Measurements from ENCODE around the gene ROR1.

DNA sequence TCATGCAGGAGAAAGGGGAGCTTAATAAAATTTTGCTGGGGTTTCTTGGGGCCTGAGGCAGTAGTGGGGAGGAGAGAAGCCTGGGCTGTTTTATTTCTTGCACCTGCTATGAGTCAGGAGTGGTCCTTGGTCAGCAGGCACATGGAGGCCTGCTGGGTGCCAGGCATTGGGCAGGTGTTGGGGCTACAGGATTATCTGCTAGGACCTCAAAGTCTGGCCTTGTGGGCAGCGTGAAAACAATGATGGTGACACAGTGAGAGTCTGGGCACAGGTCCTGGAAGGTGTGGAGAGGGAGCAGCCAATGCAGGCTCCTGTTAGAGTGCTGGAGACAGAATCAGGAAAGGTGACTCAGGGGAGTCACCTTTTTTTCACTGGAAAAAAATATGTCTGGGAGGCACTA is 17.2 kb downstream of the ROR1 start:
- no peak for TF ChIP-seq TCF7L2 (IDR thresholded peaks at IDR 0.05; ENCODE audit: borderline replicate concordance, extremely low read depth, insufficient read depth, insufficient read length)
- TF ChIP-seq, protein P1, sequence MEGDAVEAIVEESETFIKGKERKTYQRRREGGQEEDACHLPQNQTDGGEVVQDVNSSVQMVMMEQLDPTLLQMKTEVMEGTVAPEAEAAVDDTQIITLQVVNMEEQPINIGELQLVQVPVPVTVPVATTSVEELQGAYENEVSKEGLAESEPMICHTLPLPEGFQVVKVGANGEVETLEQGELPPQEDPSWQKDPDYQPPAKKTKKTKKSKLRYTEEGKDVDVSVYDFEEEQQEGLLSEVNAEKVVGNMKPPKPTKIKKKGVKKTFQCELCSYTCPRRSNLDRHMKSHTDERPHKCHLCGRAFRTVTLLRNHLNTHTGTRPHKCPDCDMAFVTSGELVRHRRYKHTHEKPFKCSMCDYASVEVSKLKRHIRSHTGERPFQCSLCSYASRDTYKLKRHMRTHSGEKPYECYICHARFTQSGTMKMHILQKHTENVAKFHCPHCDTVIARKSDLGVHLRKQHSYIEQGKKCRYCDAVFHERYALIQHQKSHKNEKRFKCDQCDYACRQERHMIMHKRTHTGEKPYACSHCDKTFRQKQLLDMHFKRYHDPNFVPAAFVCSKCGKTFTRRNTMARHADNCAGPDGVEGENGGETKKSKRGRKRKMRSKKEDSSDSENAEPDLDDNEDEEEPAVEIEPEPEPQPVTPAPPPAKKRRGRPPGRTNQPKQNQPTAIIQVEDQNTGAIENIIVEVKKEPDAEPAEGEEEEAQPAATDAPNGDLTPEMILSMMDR (IDR thresholded peaks at IDR 0.05 in 2 of 3, conservative IDR thresholded peaks at IDR 0.05 in 1 of 3; ENCODE audit: borderline replicate concordance in 1 of 3, insufficient read depth in 1 of 3, low read depth in 2 of 3, low read length in 2 of 3), result no peak
- no peak for TF ChIP-seq EZH2phosphoT487 (IDR thresholded peaks at IDR 0.05; ENCODE audit: borderline replicate concordance)
- TF ChIP-seq, protein P2, sequence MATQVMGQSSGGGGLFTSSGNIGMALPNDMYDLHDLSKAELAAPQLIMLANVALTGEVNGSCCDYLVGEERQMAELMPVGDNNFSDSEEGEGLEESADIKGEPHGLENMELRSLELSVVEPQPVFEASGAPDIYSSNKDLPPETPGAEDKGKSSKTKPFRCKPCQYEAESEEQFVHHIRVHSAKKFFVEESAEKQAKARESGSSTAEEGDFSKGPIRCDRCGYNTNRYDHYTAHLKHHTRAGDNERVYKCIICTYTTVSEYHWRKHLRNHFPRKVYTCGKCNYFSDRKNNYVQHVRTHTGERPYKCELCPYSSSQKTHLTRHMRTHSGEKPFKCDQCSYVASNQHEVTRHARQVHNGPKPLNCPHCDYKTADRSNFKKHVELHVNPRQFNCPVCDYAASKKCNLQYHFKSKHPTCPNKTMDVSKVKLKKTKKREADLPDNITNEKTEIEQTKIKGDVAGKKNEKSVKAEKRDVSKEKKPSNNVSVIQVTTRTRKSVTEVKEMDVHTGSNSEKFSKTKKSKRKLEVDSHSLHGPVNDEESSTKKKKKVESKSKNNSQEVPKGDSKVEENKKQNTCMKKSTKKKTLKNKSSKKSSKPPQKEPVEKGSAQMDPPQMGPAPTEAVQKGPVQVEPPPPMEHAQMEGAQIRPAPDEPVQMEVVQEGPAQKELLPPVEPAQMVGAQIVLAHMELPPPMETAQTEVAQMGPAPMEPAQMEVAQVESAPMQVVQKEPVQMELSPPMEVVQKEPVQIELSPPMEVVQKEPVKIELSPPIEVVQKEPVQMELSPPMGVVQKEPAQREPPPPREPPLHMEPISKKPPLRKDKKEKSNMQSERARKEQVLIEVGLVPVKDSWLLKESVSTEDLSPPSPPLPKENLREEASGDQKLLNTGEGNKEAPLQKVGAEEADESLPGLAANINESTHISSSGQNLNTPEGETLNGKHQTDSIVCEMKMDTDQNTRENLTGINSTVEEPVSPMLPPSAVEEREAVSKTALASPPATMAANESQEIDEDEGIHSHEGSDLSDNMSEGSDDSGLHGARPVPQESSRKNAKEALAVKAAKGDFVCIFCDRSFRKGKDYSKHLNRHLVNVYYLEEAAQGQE (IDR thresholded peaks at IDR 0.05; ENCODE audit: low read depth), result no peak
- no peak for TF ChIP-seq POLR2A (IDR thresholded peaks at IDR 0.05; ENCODE audit: borderline replicate concordance, extremely low read depth, insufficient read depth, insufficient read length)
- no peak for TF ChIP-seq POLR2AphosphoS5 (IDR thresholded peaks at IDR 0.05; ENCODE audit: low read depth, low read length)
- no peak for TF ChIP-seq YY1 (IDR thresholded peaks at IDR 0.05; ENCODE audit: extremely low read depth, insufficient replicate concordance, low read depth, low read length)
- TF ChIP-seq ZNF274 (IDR thresholded peaks at IDR 0.05; ENCODE audit: low read depth, low read length), result no peak
- TF ChIP-seq RAD21 (IDR thresholded peaks at IDR 0.05; ENCODE audit: low read depth), result no peak

Data from HCT116 (cell line).